ENCODE measurements around the gene SLC39A11.

- TF ChIP-seq, protein P1, sequence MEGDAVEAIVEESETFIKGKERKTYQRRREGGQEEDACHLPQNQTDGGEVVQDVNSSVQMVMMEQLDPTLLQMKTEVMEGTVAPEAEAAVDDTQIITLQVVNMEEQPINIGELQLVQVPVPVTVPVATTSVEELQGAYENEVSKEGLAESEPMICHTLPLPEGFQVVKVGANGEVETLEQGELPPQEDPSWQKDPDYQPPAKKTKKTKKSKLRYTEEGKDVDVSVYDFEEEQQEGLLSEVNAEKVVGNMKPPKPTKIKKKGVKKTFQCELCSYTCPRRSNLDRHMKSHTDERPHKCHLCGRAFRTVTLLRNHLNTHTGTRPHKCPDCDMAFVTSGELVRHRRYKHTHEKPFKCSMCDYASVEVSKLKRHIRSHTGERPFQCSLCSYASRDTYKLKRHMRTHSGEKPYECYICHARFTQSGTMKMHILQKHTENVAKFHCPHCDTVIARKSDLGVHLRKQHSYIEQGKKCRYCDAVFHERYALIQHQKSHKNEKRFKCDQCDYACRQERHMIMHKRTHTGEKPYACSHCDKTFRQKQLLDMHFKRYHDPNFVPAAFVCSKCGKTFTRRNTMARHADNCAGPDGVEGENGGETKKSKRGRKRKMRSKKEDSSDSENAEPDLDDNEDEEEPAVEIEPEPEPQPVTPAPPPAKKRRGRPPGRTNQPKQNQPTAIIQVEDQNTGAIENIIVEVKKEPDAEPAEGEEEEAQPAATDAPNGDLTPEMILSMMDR (conservative IDR thresholded peaks at IDR 0.05 in 1 of 2, IDR thresholded peaks at IDR 0.05 in 1 of 2; ENCODE audit: low read depth in 1 of 2, low read length in 2 of 2): no peak
- TF ChIP-seq EZH2 (IDR thresholded peaks at IDR 0.05; ENCODE audit: low read length, missing control alignments): no peak
Measured at GRCh38 chr17:72795941-72796340, 296.5 kb downstream of the SLC39A11 start.

Measured in fibroblast of lung (primary cell).